ENCODE measurements around the gene LRRC43. TPM values are rescaled to one million over a fixed set of nuclear protein-coding genes. Genes with fewer than 3 reads are reported as not detected.
"Not testable (repeated sequence)": the region's sequence is repeated elsewhere in the genome, so short reads cannot be mapped to it uniquely, and the experiment has no call there.

Gene LRRC43
- polyA plus RNA-seq, 3 donors = 4.8 to 8.7 (median 8.0) TPM

DNA sequence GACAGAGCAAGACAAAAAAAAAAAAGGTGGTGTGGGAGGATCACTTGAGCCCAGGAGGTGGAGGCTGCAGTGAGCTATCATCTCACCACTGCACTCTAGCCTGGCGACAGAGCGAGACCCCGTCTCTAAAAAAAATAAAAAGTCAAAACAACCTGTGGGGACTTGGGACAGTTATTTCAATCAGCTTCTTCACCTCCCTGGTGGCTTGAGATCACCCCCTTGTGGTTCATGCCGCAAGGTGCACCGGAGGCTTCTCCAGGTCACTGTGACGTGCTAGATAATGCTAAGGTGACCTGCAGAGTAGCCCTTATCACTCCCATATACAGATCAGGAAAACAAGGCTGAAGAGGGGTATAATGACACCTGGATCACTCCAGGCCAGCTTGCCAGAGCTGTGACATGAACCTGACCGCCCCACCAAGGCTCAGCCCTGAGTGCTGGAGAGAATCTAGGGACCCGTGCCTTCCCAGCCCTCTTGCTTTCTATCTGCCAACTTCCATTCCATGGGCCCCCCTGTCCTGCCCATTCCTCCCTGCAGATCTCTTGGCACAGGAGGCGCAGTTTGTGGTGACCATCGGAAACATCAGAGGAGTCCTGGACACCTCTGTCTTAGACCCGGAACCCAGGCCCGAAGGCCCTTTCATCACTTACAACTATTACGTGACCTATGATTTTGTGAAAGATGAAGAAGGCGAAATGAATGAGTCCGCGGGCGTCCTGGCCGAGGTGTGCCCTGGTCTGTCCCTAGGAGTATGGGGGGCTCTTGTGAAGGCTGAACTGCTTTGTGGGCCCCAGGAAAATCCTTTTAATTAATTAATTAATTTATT, 8.1 kb downstream of the LRRC43 start:
- DNase-seq = peak; percentile 51

DNA sequence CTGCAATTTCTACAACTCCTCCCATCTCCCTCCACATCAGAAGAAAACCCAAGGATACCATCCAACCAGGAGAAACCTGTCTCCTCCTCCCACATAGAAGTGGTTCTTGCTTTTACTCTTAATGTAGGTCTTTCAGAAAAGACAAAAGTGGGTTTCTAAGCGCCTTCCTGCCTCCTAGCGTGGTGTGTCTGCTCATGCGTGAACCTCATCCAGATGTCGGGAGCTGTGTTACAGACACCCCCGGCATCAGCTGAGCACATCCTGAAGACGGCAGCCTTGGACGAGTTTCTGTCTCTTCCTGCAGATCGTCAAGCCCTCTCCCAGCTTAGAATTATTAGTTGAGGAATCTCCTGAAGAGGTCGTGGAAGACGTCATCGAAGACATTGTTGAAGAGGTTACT, 9.5 kb downstream of the LRRC43 start:
- no peak for DNase-seq

DNA sequence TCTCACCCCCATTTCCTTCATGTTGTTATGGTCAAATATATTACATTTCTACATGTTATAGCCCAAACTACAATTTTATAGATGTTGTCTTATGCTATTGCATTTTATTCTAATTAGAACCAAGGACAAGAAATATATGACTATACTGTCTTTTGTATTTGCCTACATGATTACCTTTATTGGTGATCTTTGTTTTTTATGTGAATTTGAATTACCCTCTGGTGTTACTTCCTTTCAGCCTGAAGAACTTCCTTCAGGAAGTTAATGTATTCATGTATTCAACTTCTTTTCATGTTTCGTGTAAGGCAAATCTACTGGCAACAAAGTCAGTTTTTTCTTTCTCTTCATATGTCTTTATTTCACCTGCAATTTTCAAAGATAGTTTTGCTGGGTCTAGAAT, 11.9 kb downstream of the LRRC43 start:
- no peak for DNase-seq

DNA sequence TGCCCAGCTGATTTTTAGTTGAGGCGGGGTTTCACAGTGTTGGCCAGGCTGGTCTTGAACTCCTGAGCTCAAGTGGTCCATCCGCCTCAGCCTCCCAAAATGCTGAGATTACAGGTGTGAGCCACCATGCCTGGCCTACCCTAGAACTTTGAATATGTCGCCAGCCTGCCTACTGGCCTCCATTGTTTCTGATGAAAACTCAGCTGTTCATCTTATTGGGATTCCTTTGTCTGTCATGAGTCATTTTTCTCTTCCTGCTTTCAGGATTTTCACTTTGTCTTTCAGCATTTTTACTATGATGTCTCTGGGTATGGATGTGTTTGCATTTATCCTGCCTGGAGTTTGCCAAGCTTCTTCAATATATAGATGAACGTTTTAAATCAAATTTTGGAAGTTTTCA, 12.5 kb downstream of the LRRC43 start:
- no peak for DNase-seq

DNA sequence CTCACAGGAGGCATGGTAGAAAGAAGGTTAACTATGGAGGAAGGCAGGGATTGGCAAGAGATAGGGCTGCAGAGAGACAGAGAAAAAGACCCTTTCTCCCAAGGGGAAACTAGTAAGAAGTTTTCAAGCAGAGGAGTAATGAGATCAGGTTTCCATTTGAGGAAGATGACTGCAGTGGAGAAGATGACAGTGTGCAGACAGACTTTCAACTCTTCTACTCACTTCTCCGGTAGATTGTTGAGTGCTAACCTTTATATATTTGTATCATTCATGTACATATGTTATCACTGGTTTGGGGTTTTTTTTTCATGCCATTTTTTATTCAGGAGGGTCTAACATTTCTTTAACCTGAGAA, 14.7 kb downstream of the LRRC43 start:
- DNase-seq = no peak

DNA sequence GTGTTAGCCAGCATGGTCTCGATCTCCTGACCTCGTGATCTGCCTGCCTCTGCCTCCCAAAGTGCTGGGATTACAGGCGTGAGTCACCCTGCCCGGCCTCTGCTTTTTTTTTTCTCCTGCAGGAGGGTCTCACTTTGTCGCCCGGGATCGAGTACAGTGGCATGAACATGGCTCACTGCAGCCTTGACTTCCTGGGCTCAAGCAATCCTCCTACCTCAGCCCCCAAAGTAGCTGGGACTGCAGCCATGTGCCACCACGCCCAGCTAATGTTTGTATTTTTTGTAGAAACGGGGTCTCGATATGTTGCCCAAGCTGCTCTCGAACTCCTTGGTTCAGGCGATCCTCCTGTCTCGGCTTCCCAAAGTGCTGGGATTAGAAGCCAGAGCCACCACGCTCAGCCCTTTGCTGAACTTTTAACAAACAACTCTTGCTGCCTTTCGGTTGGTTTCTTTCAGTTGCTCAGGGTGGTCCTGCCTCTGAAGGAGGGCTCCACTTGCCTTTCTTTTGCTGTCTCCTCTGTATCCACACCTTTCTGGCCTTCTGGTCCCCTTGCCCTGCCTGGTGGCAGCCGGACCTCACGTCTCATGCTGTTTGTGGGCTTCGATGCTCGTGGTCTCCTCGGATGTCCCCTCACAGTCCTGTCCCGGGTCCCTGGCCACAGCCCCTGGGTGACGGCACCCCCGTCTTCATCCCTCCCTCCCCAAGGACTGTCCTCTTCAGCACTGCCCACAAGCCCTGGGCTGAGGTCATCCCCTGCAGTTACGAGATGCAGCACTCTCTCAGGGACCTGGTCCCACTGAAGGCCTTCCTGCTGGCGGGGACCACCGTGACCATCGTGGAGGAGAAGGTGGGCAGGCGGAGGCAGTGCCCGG, 16.8 kb downstream of the LRRC43 start:
- no peak for DNase-seq

DNA sequence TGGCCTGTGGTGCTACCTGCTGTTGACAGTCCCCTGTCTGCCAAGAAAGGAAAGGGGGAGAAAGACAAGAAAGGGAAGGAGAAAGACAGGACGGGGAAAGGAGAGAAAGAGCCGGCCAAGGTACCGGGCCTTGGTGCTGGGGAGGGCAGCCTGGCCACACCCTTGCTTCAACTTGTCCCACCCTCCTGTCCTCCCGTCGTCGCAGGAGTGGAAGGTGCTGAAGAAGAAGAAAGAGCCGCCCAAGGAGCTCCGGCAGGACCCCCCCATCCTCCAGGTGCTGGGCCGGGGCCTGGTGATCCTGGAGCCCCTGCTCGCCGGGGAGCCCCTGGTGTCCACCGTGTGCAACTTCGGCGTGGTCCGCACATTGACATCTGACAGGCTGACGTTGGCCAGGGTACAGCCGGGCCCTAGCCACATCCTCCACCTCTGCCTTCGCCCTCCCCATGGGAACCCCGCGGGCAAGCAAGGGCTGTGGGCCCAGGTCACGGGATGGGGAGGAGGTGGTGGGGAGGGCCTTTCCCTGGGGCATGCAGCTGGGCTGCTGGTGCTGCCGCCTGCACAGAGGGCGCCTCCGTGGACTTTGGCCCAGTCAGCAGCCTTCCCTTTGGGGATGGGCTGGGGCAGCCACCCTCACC, 17.7 kb downstream of the LRRC43 start:
- DNase-seq = no peak

DNA sequence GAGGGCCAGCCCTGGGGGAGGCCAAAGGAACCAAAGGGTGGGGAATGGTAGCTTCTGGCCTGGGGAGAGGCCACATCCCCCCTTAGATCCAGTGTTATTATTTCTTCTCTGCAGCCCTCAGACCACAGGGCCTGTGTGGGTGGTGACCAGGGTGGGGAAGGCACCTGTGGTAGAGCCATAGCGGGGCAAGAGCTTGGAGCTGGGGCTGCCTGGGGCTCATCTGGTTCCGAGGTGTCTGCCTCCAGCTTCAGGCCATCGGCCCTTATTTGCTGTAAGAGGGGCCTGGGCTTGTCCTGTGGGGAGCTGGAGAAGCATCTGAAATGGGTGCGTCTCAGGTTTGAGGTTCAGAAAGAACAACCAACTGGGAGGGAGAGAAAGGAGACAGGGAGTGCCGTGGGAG, 18.5 kb downstream of the LRRC43 start:
- DNase-seq = no peak

DNA sequence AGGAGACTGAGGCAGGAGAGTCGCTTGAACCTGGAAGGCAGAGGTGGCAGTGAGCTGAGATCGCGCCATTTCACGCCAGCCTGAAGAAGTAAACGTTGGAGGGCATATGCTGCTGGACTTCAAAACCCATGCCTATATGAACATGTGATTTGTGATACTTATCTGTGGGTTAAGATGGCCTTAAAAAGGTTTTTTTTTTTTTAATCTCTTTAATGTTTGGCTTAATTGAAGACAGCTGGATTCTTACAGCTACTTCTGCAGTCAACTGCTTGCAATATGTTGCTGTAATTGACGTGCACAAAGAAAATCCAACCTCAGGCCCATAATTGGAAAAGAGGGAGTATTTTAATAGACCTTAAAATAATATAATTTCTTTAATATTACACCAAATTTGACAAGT, 19.1 kb downstream of the LRRC43 start:
- no peak for DNase-seq

DNA sequence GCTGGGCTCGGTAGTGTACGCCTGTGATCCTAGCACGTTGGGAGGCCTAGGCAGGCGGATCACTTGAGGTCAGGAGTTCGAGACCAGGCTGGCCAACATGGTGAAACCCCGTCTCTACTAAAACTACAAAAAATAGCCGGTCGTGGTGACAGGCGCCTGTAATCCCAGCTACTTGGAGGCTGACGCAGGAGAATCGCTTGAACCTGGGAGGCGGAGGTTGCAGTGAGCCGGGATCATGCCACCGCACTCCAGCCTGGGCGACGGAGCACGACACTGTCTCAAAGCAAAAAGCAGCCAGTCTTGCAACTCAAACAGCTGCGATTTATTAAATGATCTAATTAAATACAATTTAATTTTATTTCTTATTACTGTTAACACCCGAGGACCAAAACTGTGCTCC, 19.9 kb downstream of the LRRC43 start:
- not testable (repeated sequence) for DNase-seq

DNA sequence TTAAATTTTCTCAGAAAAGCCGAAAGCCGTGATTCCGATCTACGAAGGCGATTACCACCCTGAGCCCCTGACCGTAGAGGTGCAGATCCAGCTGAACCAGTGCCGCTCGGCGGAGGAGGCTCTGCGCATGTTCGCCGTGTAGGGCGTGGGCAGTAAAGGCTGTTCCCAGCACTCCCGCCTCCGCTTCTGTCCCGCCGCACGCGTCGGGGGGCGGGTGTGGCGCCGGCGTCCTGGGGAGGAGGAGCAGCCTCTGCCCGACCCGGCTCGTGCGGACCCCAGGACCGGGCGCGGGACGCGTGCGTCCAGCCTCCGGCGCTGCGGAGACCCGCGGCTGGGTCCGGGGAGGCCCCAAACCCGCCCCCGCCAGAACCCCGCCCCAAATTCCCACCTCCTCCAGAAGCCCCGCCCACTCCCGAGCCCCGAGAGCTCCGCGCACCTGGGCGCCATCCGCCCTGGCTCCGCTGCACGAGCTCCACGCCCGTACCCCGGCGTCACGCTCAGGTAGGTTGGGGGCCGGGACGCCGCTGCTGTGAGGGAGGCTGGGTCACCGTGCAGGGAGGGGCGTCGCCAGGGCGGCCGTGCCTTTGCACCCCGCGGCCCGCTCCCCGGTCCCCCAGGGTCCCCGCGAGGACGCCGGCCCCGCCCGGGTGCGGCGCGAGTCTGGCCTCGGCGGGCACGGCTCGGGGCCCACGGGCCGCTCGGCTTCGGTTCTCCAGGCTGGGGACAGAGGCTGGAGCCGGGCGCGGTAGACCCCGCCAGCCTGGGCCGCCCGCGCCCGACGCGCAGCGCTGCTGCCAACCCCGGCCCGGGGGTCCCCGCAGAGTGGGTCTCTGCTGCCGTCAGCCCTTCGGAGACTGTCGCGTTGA, 20.6 kb downstream of the LRRC43 start, which contains the start of gene B3GNT4:
TSS of gene B3GNT4 (plus strand) at position 409 of the 866 bp plus-strand sequence. CDS start 910 bp downstream, outside the sequence.
- peak; percentile 43 for DNase-seq

DNA sequence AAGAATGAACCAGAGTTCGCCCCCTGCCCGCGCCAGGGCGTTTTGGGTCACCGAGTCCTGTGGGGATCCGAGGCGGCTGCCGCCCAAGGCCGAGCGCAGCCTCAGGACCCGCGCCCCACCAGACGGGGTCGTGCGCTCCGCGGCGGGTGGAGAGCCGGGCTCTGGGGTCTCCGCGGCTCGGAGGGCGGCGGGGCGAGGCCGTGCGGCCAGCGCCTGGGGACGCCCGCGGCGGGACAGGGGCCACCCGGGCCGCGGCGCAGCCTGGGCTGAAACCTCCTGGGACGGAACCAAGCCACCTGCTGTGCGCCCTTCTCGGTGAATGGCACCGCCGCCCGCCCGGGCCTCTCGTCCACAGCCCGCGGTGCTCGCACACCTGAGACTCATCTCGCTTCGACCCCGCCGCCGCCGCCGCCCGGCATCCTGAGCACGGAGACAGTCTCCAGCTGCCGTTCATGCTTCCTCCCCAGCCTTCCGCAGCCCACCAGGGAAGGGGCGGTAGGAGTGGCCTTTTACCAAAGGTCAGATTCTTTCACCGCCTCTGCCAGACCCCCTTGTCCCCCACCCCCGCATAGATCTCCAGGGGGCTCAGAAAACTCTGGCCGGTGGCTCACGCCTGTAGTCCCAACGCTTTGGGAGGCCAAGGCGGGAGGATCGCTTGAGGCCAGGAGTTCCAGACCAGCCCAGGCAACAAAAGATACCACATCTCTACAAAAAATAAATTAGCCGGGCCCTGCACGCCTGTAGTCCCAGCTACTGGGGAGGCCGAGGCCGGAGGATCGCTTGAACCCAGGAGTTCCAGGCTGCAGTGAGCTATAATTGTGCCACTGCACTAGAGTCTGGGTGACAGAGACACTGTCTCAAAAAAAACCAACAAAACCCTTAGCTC, 21.5 kb downstream of the LRRC43 start:
- no peak for DNase-seq

DNA sequence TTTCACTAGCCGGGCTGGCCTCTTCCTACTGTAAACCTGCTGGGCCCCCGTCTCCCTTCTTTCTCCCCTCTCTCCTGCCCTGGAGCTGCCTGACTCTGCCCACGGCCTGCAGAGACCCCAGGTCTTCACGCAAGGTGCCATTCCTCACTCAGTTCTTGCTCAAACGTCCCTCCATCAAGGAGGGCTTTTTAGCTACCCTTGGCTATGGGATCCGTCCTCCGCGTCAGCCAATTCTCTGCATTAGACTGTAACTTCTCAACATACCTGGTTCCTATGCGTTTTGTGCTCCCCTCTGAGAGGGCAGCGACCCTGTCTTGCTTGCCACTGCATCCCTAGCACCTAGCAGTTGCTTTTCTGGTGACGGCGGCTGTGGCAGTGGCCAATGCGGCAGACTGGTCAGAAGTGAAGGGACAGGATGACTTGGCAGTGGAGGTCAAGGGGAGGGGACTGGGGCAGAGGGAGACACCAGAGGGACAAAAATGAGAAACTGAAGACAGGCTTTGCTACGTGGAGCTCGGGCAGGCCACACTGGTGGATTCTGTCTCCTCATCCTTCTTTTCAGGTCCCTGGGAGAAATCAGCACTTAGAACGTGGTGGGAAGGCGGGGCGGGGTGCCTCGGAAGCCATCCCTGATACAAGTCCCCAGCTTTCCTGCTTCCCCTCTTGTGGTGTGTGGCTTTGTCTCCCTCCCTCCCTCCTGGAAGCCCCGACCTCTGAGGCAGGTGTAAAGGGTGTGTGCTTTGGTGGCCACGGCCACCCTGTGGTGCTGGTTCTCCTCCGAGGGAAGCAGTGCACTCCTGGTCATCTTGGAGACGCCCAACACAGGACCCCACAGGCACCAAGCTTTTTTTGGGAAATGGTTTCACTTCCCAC, 22.4 kb downstream of the LRRC43 start:
- DNase-seq = no peak

DNA sequence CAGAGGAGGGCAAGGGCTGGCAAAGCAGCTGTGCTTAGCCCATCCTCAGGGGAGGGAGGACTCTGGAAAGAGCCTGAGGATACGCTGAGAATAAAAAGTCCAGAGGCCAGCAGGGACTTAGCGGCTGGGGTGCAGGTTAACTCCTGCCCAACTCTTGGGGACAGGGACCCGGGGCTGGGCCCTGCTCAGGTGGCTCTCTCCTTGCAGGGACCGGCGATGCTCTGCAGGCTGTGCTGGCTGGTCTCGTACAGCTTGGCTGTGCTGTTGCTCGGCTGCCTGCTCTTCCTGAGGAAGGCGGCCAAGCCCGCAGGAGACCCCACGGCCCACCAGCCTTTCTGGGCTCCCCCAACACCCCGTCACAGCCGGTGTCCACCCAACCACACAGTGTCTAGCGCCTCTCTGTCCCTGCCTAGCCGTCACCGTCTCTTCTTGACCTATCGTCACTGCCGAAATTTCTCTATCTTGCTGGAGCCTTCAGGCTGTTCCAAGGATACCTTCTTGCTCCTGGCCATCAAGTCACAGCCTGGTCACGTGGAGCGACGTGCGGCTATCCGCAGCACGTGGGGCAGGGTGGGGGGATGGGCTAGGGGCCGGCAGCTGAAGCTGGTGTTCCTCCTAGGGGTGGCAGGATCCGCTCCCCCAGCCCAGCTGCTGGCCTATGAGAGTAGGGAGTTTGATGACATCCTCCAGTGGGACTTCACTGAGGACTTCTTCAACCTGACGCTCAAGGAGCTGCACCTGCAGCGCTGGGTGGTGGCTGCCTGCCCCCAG, 23.4 kb downstream of the LRRC43 start:
- no peak for DNase-seq

DNA sequence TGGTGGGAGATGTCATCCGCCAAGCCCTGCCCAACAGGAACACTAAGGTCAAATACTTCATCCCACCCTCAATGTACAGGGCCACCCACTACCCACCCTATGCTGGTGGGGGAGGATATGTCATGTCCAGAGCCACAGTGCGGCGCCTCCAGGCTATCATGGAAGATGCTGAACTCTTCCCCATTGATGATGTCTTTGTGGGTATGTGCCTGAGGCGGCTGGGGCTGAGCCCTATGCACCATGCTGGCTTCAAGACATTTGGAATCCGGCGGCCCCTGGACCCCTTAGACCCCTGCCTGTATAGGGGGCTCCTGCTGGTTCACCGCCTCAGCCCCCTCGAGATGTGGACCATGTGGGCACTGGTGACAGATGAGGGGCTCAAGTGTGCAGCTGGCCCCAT, 24.1 kb downstream of the LRRC43 start:
- no peak for DNase-seq

DNA sequence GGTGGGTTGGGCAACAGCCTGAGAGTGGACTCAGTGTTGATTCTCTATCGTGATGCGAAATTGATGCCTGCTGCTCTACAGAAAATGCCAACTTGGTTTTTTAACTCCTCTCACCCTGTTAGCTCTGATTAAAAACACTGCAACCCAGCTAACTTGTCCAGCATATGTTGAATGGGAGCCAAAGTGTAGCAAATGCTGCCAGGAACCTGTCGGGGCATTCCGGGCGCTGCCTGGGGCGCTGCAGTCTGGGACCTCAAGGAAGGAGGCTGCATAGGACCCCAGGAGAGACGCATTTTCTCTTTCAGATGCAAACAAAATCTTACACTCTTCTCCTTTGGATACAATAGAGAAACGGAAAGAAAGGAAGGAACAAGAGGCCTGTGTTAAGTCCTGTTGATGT, 24.5 kb downstream of the LRRC43 start:
- DNase-seq = no peak

DNA sequence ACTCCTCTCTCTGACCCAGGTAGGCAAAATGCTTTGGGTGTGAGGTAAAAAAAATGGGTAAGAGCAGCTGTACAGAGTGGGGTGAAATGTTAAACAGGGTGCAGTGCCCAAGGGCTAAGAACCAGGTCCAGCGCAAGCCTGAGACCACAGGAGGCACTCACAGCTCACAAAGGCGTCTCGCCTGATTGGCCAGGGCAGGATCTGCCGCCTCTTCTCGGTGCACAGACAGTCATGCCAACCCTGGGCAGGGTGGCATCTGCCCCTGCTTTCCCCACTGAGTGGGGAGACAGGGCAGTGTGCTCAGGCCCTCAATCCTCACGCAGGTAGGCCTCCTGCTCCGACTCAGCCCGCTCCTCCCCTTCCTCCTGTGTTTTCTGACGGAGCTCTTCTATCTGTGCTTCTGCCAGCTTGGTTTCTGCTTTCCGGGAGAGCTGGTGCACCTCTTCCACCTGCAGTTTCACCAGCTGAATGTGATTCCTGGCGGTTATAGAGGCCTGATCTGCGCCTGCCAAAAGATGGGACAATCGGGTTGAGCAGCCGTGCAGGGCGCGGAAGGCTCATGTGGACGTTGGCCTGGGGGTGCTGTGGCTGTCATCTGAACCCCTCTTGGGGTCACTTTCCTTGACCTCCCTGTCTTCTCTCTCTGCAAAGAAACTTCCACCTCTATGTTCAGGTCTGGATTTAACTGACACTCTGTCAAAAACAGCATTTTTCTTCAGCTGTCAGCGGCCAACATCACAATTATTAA, 25.3 kb downstream of the LRRC43 start:
- DNase-seq = no peak

DNA sequence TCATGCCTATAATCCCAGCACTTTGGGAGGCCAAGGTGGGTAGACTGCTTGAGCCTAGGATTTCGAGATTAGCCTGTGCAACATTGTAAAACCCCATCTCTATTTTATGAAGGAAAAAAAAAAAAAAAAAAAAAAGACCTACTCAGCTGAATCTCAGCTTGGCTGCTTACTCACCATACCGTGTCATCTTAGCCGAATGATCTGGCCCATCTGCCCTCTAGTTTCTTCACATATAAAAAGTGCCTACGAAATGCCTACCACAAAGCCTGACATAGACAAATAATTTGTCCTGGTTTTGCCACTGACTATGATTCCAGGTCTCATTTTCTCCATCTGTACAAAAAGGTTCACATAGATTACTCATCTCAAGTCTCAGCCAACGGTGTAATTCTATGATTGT, 32.8 kb downstream of the LRRC43 start:
- no peak for DNase-seq
